ENCODE measurements around the gene SNAPC1. TPM values are rescaled to one million over a fixed set of nuclear protein-coding genes. Genes with fewer than 3 reads are reported as not detected.
A peak's percentile ranks its signal among the peaks of the same experiment; 100 is the strongest.
"Not testable (repeated sequence)": the region's sequence is repeated elsewhere in the genome, so short reads cannot be mapped to it uniquely, and the experiment has no call there.

The SNAPC1 gene
- polyA plus RNA-seq, 12 donors: 4.5 to 7.6 (median 6.1) TPM; not detected in 1

DNA sequence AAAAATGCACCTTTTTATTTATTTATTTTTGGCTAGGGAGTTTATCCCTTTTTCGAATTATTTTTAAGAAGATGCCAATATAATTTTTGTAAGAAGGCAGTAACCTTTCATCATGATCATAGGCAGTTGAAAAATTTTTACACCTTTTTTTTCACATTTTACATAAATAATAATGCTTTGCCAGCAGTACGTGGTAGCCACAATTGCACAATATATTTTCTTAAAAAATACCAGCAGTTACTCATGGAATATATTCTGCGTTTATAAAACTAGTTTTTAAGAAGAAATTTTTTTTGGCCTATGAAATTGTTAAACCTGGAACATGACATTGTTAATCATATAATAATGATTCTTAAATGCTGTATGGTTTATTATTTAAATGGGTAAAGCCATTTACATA is 14.9 kb upstream of the SNAPC1 start:
- DNase-seq: no peak

DNA sequence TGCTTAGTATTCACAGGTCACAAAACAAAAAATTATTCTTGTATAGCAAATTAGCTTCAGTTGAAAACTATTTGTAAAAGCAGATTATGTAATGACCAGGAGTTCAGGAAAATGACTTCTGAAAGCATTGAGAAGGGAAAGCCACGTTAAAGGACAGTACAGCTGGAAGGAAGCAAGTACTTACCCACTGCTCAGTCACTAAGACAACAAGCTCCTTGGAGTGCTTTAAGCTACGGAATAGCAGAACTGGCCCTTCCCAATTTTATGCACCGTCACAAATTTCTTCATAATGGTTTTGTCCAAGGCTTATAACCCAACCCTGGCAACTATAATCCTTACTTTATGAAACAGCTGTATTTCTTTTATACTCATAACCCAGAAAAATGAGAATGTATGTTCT is 13.0 kb upstream of the SNAPC1 start:
- no peak for DNase-seq

- DNase-seq: no peak
Measured at GRCh38 chr14:61749867-61750266, 12.4 kb upstream of the SNAPC1 start.

DNA sequence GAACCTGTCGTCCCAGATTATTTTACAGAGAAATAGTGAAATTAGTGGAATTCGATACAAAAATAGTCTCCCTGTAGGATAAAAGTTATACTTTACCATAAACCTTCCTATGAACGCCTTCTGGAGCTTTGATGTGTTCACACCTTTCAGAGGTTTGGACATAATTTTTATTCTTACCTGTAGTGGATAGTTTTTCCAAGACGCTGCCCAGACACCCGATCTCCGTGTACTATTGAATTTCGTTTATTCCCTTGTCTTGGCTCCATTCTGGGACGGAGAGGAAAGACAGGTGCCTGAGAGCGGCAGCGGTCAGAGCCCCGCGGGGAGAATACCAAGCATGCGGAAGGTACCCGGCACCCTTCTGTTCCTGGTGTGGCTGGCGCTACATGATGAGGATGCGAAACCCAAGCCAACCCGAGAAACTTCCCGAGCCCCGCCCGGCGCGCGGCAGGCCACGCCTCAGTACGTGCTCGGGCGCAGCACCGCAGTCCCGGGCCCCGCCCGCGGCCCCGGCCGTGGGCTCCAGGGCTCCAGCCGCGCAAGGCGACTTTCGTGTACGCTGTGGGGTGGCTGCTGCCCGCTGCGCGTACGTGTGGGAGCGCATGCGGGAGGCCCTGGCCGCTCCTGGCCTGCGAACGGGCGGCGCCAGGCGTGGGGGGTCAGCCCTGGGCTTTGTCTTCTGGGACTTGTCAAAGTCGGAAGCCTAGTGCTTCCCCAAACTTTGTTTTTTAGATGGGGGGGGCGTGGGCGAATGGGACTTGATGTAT is 11.3 kb upstream of the SNAPC1 start:
- DNase-seq: peak; percentile 59

- DNase-seq: no peak
Measured at GRCh38 chr14:61751475-61751989, 10.7 kb upstream of the SNAPC1 start.

DNA sequence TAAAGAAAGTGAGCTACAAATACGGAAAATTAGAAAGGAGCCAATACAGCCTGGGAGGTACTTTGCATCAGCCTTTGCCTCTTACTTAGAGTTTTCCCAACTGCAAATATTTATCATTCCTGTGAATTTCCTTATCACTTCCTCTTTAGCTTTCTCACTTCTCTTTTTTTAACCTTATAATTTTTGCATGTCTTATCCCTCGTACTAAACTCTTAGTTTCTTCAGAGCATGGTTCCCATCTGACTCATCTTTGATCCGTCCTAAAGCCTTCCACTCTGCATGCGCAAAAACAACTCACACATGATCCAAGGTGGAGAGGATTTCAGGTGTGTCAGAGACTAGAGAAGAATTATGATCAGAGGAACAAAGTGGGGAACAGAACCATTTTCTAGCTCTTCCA is 9.6 kb upstream of the SNAPC1 start:
- no peak for DNase-seq

GRCh38 chr14:61753631-61754030 is 8.6 kb upstream of the SNAPC1 start:
- DNase-seq: no peak

- no peak for DNase-seq
Measured at GRCh38 chr14:61754627-61755381, 7.4 kb upstream of the SNAPC1 start.

- not testable (repeated sequence) for DNase-seq
Measured at GRCh38 chr14:61755382-61755742, 6.9 kb upstream of the SNAPC1 start.

- no peak for DNase-seq
Measured at GRCh38 chr14:61756135-61756534, 6.1 kb upstream of the SNAPC1 start.

GRCh38 chr14:61759878-61760277 is 2.3 kb upstream of the SNAPC1 start:
- no peak for DNase-seq

GRCh38 chr14:61761557-61761956 is 663 bp upstream of the SNAPC1 start:
- no peak for DNase-seq

GRCh38 chr14:61764342-61765122 is 2.3 kb downstream of the SNAPC1 start:
- DNase-seq: no peak

GRCh38 chr14:61765225-61765943 is 3.2 kb downstream of the SNAPC1 start:
- no peak for DNase-seq

DNA sequence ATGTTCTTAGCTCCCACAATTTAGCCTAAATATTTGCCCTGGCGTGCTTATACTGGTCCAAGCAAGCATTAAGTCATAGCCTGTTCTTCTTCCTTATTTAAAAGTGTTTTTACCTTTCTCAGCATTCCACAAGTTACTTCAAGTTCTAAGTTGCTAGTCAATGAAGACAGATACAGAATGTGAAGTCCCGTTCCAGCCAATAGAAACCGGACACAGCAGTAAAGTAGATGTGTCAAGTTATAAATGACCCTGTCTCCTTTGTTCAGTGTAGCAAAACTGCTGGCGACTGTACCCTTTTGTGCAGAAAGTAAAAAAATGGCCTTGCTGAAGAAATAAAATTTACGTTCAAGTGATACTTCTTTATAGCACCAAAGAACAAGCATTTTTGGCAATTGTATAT is 3.9 kb downstream of the SNAPC1 start:
- DNase-seq: no peak

DNA sequence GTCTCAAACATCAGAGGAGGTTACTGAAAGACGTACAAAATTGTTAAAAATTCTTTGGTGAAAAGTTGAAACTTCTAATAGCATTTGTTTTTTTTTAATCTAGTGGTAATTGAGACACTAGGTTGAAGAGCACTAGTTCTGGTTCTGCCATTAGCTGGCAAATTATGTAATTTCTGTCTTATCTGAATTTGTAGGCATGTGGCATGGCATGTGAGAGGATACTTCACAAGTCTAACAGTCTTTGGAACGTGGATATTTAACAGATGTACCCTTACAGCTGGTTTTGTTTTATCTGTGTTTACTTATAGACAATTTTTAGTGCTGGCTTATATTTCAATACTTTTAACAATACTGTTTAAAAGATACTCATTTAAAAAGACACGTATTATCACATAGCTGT is 6.0 kb downstream of the SNAPC1 start:
- no peak for DNase-seq

- DNase-seq: no peak
Measured at GRCh38 chr14:61769893-61770292, 7.7 kb downstream of the SNAPC1 start.

GRCh38 chr14:61774861-61775260 is 12.6 kb downstream of the SNAPC1 start:
- no peak for DNase-seq

- DNase-seq: no peak
Measured at GRCh38 chr14:61780125-61780524, 17.9 kb downstream of the SNAPC1 start.

- DNase-seq: no peak
Measured at GRCh38 chr14:61797309-61797708, 35.1 kb downstream of the SNAPC1 start.

DNA sequence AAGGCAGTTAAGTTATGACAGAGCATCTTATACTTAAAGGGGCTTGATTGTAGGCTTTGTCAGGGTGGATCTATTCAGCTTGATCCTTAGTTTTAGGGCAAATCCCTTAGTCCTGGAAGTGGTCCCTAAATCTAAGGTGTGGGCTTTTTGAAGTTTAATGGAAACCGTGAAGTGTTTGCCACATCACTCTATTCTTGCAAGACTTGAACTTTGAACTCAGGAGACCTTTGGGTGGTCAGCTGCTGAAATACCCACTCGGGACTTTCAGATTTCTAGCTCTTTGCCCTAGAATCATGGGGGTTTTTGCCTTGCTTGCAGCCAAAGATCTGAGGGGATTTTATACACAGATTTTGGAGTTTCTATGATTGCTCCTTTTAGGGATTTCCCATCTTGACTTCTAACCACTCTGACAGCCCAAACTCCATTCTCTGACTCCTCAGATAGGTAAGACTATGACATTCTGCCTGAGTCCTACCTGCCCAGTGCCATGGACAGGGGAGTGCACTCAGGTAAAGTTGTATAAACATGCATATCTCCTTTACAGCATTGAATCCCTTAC is 39.9 kb downstream of the SNAPC1 start:
- DNase-seq: no peak
